ENCODE data around the gene LIPJ.

DNA sequence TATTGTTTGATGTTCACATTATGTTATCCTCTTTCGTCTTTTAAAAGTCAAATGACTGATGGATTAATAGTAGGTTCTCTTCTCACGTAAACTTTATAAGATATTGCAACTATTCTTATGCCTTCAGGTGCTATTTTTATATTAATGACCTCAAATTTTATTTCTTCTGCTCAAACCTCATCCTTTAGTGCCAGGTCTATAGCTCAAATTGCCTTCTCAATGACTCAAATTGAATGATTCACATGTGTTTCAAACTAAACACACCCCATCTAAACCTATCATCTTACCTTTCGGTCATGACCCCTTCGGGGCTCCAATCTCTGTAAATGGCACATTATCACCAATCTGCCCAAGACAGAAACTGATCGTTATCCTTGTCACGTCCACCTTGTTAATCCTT, 55.6 kb downstream of the LIPJ start:
- no peak for TF ChIP-seq POLR2A (IDR thresholded peaks at IDR 0.05; ENCODE audit: low read length)
- TF ChIP-seq GATA1 (IDR thresholded peaks at IDR 0.05; ENCODE audit: low read depth, low read length), result no peak

Data from erythroblast (primary cell).